Lower leg skin (tissue), 4 donors: ENCODE data around the gene ANO1. TPM values are rescaled to one million over a fixed set of nuclear protein-coding genes. Genes with fewer than 3 reads are reported as not detected.

Experiments
- DNase-seq, 2 donors: peaks; one replicate each; pipeline ENCODE4 v3.0.0-alpha.2; 2019; ENCODE audit warnings: low spot score in 2 of 2
- H3K4me3 ChIP-seq: fragments of 200-600 bp; sonication (generic); 2 replicates; pipeline ENCODE4 v1.5.1; 2017; ENCODE audit warnings: mild to moderate bottlenecking, low read depth; ENCODE audit not compliant: poor library complexity, severe bottlenecking
- CTCF ChIP-seq, 3 donors: fragments of 450-650 bp; IDR thresholded peaks; one replicate each; pipeline ENCODE4 v1.5.1; 2016; ENCODE audit warnings: antibody characterized with exemption in 3 of 3, mild to moderate bottlenecking in 3 of 3, moderate library complexity in 2 of 3
- POLR2A ChIP-seq, 2 donors: fragments of 450-650 bp; IDR thresholded peaks; one replicate each; pipeline ENCODE4 v1.6.1; 2016 to 2017; ENCODE audit warnings: antibody characterized with exemption in 2 of 2, mild to moderate bottlenecking in 1 of 2, moderate library complexity in 1 of 2
- WGBS, 2 donors: methylation state at CpG; one replicate each; pipeline ENCODE4 v1.1.5; 2018; 5-methylcytosine and 5-hydroxymethylcytosine counted together
- intact Hi-C: fragments of 100-400 bp; cut with DNase I; formaldehyde crosslinking; loops from one replicate; pipeline ENCODE4 v1.15.0; 2023; ENCODE audit warnings: low total_unique reads
- total RNA-seq, 4 donors: library from RNA; depleted of rRNA; stranded (reverse); fragments of >200 nt; gene quantifications; one replicate each; pipeline ENCODE4 v1.1.0, GENCODE V29; 2016

The ANO1 gene
- total RNA-seq, 4 donors from 2014 or later: 55.1 to 106 (median 76.8) TPM

- no peak for TF ChIP-seq CTCF (IDR thresholded peaks at IDR 0.05)
- WGBS, 2 donors: 79 to 86% methylated on average over 8 of the region's 8 CpGs
- no peak for DNase-seq
- H3K4me3 ChIP-seq: no peak overlapping the region
- intact Hi-C loops: no loop called here
These were observed 152.2 kb downstream of the ANO1 start for GRCh38 chr11:70230151-70230839.

- WGBS, 2 donors: 74 to 77% methylated on average over 20 to 22 of the region's 22 CpGs
- intact Hi-C loops: no loop called here
These were observed 153.0 kb downstream of the ANO1 start for GRCh38 chr11:70230840-70231710.

GRCh38 chr11:70233034-70233433 is 154.9 kb downstream of the ANO1 start:
- intact Hi-C loops: no loop called here
- TF ChIP-seq POLR2A (IDR thresholded peaks at IDR 0.05): no peak
- no peak for TF ChIP-seq CTCF (IDR thresholded peaks at IDR 0.05)
- no peak for DNase-seq
- no peak overlapping the region for H3K4me3 ChIP-seq

More at GRCh38 chr11:70230840-70231710, 153.0 kb downstream of the ANO1 start:
- no peak for TF ChIP-seq POLR2A (IDR thresholded peaks at IDR 0.05)
- no peak for TF ChIP-seq CTCF (IDR thresholded peaks at IDR 0.05)
- DNase-seq: no peak
- H3K4me3 ChIP-seq: no peak overlapping the region

- intact Hi-C loops: no loop called here
- no peak for DNase-seq
- H3K4me3 ChIP-seq: no peak overlapping the region
- TF ChIP-seq POLR2A (IDR thresholded peaks at IDR 0.05): no peak
- no peak for TF ChIP-seq CTCF (IDR thresholded peaks at IDR 0.05)
- WGBS, 2 donors: 54 to 74% methylated on average over 7 to 11 of the region's 11 CpGs
These were observed 155.4 kb downstream of the ANO1 start for GRCh38 chr11:70233511-70233934.

- no peak for TF ChIP-seq POLR2A (IDR thresholded peaks at IDR 0.05)
- no peak for TF ChIP-seq CTCF (IDR thresholded peaks at IDR 0.05)
These were observed 155.8 kb downstream of the ANO1 start for GRCh38 chr11:70233962-70234361.

More at GRCh38 chr11:70233962-70234361, 155.8 kb downstream of the ANO1 start:
- H3K4me3 ChIP-seq: no peak overlapping the region
- no peak for DNase-seq
- intact Hi-C loops: no loop called here
- WGBS, 2 donors: 94 to 98% methylated on average over 8 to 9 of the region's 9 CpGs

Other genes starting within 250 kb of the ANO1 start
- gene FADD, start 125.0 kb downstream of the ANO1 start, total RNA-seq: 10 to 100 TPM; 17.9 to 24.5 (median 21.0) TPM
- 10 to 100 TPM; 31.9 to 61.7 (median 48.5) TPM for gene PPFIA1, start 192.4 kb downstream of the ANO1 start, total RNA-seq